Left renal cortex interstitium (tissue), 4 donors: Measurements from ENCODE around the gene RANBP10. TPM values are rescaled to one million over a fixed set of nuclear protein-coding genes. Genes with fewer than 3 reads are reported as not detected.
"Not testable (repeated sequence)": the region's sequence is repeated elsewhere in the genome, so short reads cannot be mapped to it uniquely, and the experiment has no call there.

ENCODE experiments used
- DNase-seq, 4 donors: peaks; one replicate each; pipeline ENCODE4 v3.0.0-alpha.2; 2013; ENCODE audit warnings: low read depth in 4 of 4, low spot score in 2 of 4, missing footprints in 1 of 4
- polyA plus RNA-seq, 4 donors: library from polyadenylated mRNA; unstranded; fragments of 120-200 nt; gene quantifications; one replicate each; pipeline ENCODE4 v1.2.1, GENCODE V29; 2013; ENCODE audit not compliant: insufficient read length in 4 of 4

RANBP10 gene
- polyA plus RNA-seq, 4 donors: 18.4 to 34.4 (median 25.0) TPM

GRCh38 chr16:67719778-67720144, 86.6 kb downstream of the RANBP10 start:
- DNase-seq: peak in 1 of 4 donors; percentile 11

GRCh38 chr16:67719048-67719777, 87.1 kb downstream of the RANBP10 start, which contains the start of gene GFOD2:
GFOD2 (minus strand) TSS chr16:67719316; CDS start chr16:67685715, 33,601 bp downstream.
- DNase-seq: peak; percentile 86 to 95 (median 92)

GRCh38 chr16:67718668-67719047, 87.7 kb downstream of the RANBP10 start:
- DNase-seq: peak in 1 of 4 donors; percentile 7

GRCh38 chr16:67716097-67716496, 90.3 kb downstream of the RANBP10 start:
- no peak for DNase-seq

- no peak for DNase-seq
Measured at GRCh38 chr16:67714522-67714921, 91.8 kb downstream of the RANBP10 start.

- no peak for DNase-seq
Measured at GRCh38 chr16:67713647-67714273, 92.6 kb downstream of the RANBP10 start.

- no peak for DNase-seq
Measured at GRCh38 chr16:67710607-67711006, 95.8 kb downstream of the RANBP10 start.

GRCh38 chr16:67709050-67709449, 97.3 kb downstream of the RANBP10 start:
- no peak for DNase-seq

GRCh38 chr16:67708368-67708771, 98.0 kb downstream of the RANBP10 start:
- DNase-seq: no peak

GRCh38 chr16:67707790-67708189, 98.6 kb downstream of the RANBP10 start:
- no peak for DNase-seq

GRCh38 chr16:67707210-67707609, 99.2 kb downstream of the RANBP10 start:
- DNase-seq: no peak

GRCh38 chr16:67704110-67704509, 102.2 kb downstream of the RANBP10 start:
- DNase-seq: no peak

- no peak for DNase-seq
Measured at GRCh38 chr16:67703626-67704025, 102.7 kb downstream of the RANBP10 start.

- DNase-seq: no peak
Measured at GRCh38 chr16:67702130-67702529, 104.2 kb downstream of the RANBP10 start.

GRCh38 chr16:67701420-67701819, 104.9 kb downstream of the RANBP10 start:
- DNase-seq: no peak

GRCh38 chr16:67699265-67699664, 107.1 kb downstream of the RANBP10 start:
- DNase-seq: no peak

- no peak for DNase-seq
Measured at GRCh38 chr16:67697422-67698185, 108.8 kb downstream of the RANBP10 start.

- no peak for DNase-seq
Measured at GRCh38 chr16:67694611-67695010, 111.7 kb downstream of the RANBP10 start.

GRCh38 chr16:67693517-67694285, 112.7 kb downstream of the RANBP10 start:
- not testable (repeated sequence) for DNase-seq

- DNase-seq: no peak
Measured at GRCh38 chr16:67685388-67686112, 120.8 kb downstream of the RANBP10 start.
